Spinal cord (tissue), 10 donors: ENCODE results near the gene NKX6-1. TPM values are rescaled to one million over a fixed set of nuclear protein-coding genes. Genes with fewer than 3 reads are reported as not detected.
A peak's percentile ranks its signal among the peaks of the same experiment; 100 is the strongest.

Experiments
- DNase-seq, 6 donors: peaks; one replicate each; pipeline versions ENCODE4 v3.0.0 to v3.0.0-alpha.2; 2013 to 2015; ENCODE audit warnings: low spot score in 6 of 6, low read depth in 4 of 6
- H3K27ac ChIP-seq: one replicate; pipeline ENCODE4 v1.5.1; 2013; ENCODE audit warnings: low read depth, low read length, control low read depth
- H3K27me3 ChIP-seq: one replicate; pipeline ENCODE4 v1.6.1; 2013; ENCODE audit warnings: low read length; ENCODE audit not compliant: control insufficient read depth, insufficient read depth
- H3K36me3 ChIP-seq: one replicate; pipeline ENCODE4 v1.6.1; 2013; ENCODE audit warnings: low read length; ENCODE audit not compliant: control insufficient read depth, insufficient read depth
- H3K4me1 ChIP-seq: one replicate; pipeline ENCODE4 v1.6.1; 2013; ENCODE audit warnings: low read length; ENCODE audit not compliant: control insufficient read depth, insufficient read depth
- H3K4me3 ChIP-seq: one replicate; pipeline ENCODE4 v1.5.1; 2013; ENCODE audit warnings: low read depth, low read length, control low read depth
- H3K9me3 ChIP-seq: one replicate; pipeline ENCODE4 v1.6.1; 2013; ENCODE audit warnings: low read length; ENCODE audit not compliant: control insufficient read depth, insufficient read depth
- WGBS: methylation state at CpG from one replicate; pipeline ENCODE4 v1.1.5; 2013; ENCODE audit warnings: missing lambda C conversion rate; ENCODE audit not compliant: insufficient coverage; 5-methylcytosine and 5-hydroxymethylcytosine counted together
- long read RNA-seq, 4 donors: transcript quantifications; one replicate each; lab custom pipeline, GENCODE V29; 2026
- polyA plus RNA-seq, 2 donors: library from polyadenylated mRNA; unstranded; fragments of 120-200 nt; gene quantifications; one replicate each; pipeline ENCODE4 v1.2.1, GENCODE V29; 2013; ENCODE audit not compliant: insufficient read length in 2 of 2
- total RNA-seq, 2 donors: library from RNA; depleted of rRNA in 1 of 2; stranded (reverse); fragments of 120-200 nt in 1 of 2; fragments of >200 nt in 1 of 2; gene quantifications; one replicate each; pipeline versions ENCODE4 v1.2.3 to v1.2.4, GENCODE V29; 2013 to 2014
- donor health status: healthy.

The NKX6-1 gene
- total RNA-seq (1 to 10 TPM; 2.1 to 5.2 TPM), polyA plus RNA-seq (10 to 100 TPM; 11.7 to 18.4 TPM)
- long read RNA-seq, donor 1, partial matches to known transcripts = 0 of 2 reads
- long read RNA-seq, donor 1, other reads (novel, unspliced or antisense) = 0 of 2 reads
- long read RNA-seq, donor 2, partial matches to known transcripts = 0 of 2 reads
- long read RNA-seq, donor 2, other reads (novel, unspliced or antisense) = 0 of 2 reads
- long read RNA-seq, donor 3, transcript NKX6-1-201 (3 exons, 2,628 nt) = major isoform, 6 of 6 reads
- long read RNA-seq, donor 3, partial matches to known transcripts = 0 of 6 reads
- long read RNA-seq, donor 3, other reads (novel, unspliced or antisense) = 0 of 6 reads
- long read RNA-seq, donor 4 = 0 reads

DNA sequence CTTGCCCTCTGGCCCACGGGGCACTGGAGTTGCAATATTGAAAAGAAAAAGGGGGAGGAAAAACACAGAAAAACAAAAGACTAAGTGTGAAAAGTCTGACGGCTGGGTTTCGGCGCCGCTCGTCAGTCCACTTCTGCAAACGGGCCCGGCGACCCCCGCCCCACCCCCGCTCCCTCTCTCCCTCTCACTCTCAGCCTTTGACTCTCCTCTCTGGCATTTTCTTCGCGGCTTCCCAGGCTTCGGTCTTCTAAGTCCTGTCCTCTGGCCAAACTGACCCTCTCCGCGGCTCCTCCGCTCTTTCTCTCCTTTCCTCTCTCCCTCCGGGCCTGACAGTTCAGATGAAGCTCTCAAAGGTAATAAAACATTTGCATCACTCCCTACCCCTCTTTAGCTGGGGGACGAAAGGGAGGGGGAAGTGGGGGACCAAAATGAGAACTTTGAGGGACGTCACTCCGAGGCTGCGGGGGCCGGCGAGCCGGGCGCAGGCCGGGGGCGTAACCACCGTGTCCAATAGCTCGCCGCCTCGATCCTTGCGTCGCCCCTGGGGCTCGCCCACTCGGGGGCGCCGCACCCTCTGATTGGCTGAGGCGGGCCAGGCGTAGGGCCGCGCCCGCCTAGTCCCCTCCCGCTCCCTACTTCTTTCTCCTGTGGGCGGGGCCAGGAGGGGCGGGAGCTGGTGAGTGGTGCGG lies at the start of gene NKX6-1:
TSS of gene NKX6-1 (minus strand) at position 358 of the 689 bp plus-strand sequence. CDS start 1,064 bp downstream, outside the sequence.
- DNase-seq = peak in 3 of 6 donors; percentile 71 to 94 (median 82)
- under 1% methylated on average over 40 of the region's 47 CpGs for WGBS
- peak within 1 kb of the TSS; percentile 87 for H3K27ac ChIP-seq

GRCh38 chr4:84547211-84547610 lies 48.1 kb upstream of the NKX6-1 start:
- no peaks in the 10 kb centered on the region for H3K27me3 ChIP-seq
- no peak overlapping the region for H3K27ac ChIP-seq
- 80% methylated on average over 1 of the region's 3 CpGs for WGBS
- H3K9me3 ChIP-seq = no peaks in the 10 kb centered on the region
- H3K36me3 ChIP-seq = no peaks in the 10 kb centered on the region
- H3K4me1 ChIP-seq = no peaks in the 10 kb centered on the region
- no peak for DNase-seq
- no peak overlapping the region for H3K4me3 ChIP-seq

More for the DNA sequence above, at the start of gene NKX6-1:
- H3K4me3 ChIP-seq = peak within 1 kb of the TSS; percentile 58
- H3K4me1 ChIP-seq = peaks cover 42% of the 10 kb centered on the region
- H3K9me3 ChIP-seq = no peaks in the 10 kb centered on the region
- peaks cover 97% of the 10 kb centered on the region for H3K27me3 ChIP-seq
- H3K36me3 ChIP-seq = peaks cover 4% of the 10 kb centered on the region

DNA sequence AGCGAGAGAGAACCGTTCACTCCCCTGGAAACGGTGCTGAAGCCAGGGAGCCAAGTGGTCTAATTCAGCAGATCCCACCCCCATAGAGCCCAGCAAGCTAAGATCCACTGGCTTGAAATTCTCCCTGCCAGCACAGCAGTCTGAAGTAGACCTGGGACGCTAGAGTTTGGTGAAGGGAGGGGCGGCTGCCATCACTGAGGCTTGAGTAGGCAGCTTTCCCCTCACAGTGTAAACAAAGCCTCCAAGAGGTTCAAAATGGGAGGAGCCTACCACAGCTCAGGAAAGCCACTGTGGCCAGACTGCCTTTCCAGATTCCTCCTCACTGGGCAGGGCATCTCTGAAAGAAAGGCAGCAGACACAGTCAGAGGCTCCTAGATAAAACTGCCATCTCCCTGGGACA lies 46.0 kb upstream of the NKX6-1 start:
- H3K4me3 ChIP-seq = no peak overlapping the region
- no peaks in the 10 kb centered on the region for H3K9me3 ChIP-seq
- H3K36me3 ChIP-seq = no peaks in the 10 kb centered on the region
- no peak for DNase-seq
- WGBS = 65% methylated on average over 4 of the region's 5 CpGs
- H3K27ac ChIP-seq = no peak overlapping the region
- no peaks in the 10 kb centered on the region for H3K27me3 ChIP-seq
- no peaks in the 10 kb centered on the region for H3K4me1 ChIP-seq

- no peaks in the 10 kb centered on the region for H3K9me3 ChIP-seq
- H3K27ac ChIP-seq = no peak overlapping the region
- no peaks in the 10 kb centered on the region for H3K36me3 ChIP-seq
- DNase-seq = no peak
- no peaks in the 10 kb centered on the region for H3K4me1 ChIP-seq
- H3K4me3 ChIP-seq = no peak overlapping the region
- no CpG with 5 or more reads among the region's 2 CpGs for WGBS
- peaks cover 3% of the 10 kb centered on the region for H3K27me3 ChIP-seq
These were observed 36.8 kb upstream of the NKX6-1 start for GRCh38 chr4:84535901-84536300.

DNA sequence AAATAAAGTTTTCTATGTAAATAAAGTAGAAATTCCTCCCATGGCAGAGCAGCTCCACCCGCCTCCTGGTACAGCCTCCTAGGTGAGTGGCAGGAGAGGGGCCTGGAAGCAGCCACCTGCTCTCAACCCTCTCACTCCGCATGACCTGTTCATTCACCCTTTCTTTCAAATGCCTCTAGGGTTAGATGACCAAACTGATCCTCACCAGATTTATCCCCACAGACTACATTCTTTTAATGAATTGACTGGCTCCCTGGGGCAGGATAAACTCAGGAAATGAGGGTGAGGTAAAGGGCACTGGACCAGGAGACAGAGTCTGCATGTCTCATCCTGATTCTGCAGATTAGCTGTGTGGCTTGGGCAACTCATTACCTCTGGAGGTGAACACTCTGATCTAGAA lies 32.6 kb upstream of the NKX6-1 start:
- Histone ChIP-seq H3K27me3 (peaks cover 3% of the 10 kb centered on the region), H3K4me1 (no peaks in the 10 kb centered on the region), H3K27ac (no peak overlapping the region), H3K36me3 (no peaks in the 10 kb centered on the region), H3K9me3 (no peaks in the 10 kb centered on the region), H3K4me3 (no peak overlapping the region)
- no peak for DNase-seq
- 71% methylated on average over 2 of the region's 2 CpGs for WGBS

DNA sequence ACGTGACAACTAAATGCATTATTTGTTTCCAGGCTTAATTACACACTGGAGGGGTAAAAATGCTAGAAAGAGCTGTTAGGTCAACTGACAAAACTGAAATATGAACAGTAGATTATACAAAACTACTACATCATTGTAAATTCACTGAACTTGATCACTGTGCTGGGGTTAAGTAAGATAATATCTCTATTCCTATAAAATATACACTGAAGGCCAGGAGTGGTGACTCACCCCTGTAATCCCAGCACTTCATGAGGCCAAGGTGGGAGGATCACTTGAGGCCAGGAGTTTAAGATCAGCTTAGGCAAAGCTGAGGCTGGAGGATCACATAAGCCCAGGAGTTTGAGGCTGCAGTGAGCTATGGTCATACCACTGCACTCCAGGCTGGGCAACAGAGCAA lies 31.8 kb upstream of the NKX6-1 start:
- H3K4me3 ChIP-seq = no peak overlapping the region
- H3K36me3 ChIP-seq = no peaks in the 10 kb centered on the region
- no peaks in the 10 kb centered on the region for H3K4me1 ChIP-seq
- WGBS = no CpG with 5 or more reads among the region's 1 CpG
- no peak for DNase-seq
- H3K27ac ChIP-seq = no peak overlapping the region
- no peaks in the 10 kb centered on the region for H3K9me3 ChIP-seq
- H3K27me3 ChIP-seq = peaks cover 3% of the 10 kb centered on the region

GRCh38 chr4:84530454-84530853 lies 31.4 kb upstream of the NKX6-1 start:
- Histone ChIP-seq H3K27me3 (peaks cover 3% of the 10 kb centered on the region), H3K9me3 (no peaks in the 10 kb centered on the region), H3K27ac (no peak overlapping the region), H3K4me1 (no peaks in the 10 kb centered on the region), H3K4me3 (no peak overlapping the region), H3K36me3 (no peaks in the 10 kb centered on the region)
- WGBS = no CpG with 5 or more reads among the region's 1 CpG
- DNase-seq = no peak

GRCh38 chr4:84529169-84529751 lies 30.2 kb upstream of the NKX6-1 start:
- Histone ChIP-seq H3K27me3 (peaks cover 3% of the 10 kb centered on the region), H3K36me3 (no peaks in the 10 kb centered on the region), H3K27ac (no peak overlapping the region), H3K4me1 (no peaks in the 10 kb centered on the region), H3K4me3 (no peak overlapping the region), H3K9me3 (no peaks in the 10 kb centered on the region)
- peak in 5 of 6 donors; percentile 9 to 73 (median 19) for DNase-seq
- no CpG with 5 or more reads among the region's 2 CpGs for WGBS

- Histone ChIP-seq H3K27me3 (peaks cover 3% of the 10 kb centered on the region), H3K27ac (no peak overlapping the region), H3K36me3 (no peaks in the 10 kb centered on the region), H3K4me1 (no peaks in the 10 kb centered on the region), H3K9me3 (no peaks in the 10 kb centered on the region), H3K4me3 (no peak overlapping the region)
- DNase-seq = no peak
These were observed 28.3 kb upstream of the NKX6-1 start for GRCh38 chr4:84527391-84527790.
